ENCODE measurements around the gene CPSF4L. TPM values are rescaled to one million over a fixed set of nuclear protein-coding genes. Genes with fewer than 3 reads are reported as not detected.

CPSF4L gene
- total RNA-seq, 1 donor from 2014 or later = not detected

GRCh38 chr17:73237714-73238113 lies 24.0 kb downstream of the CPSF4L start:
- no peak for DNase-seq (ENCODE audit: low spot score in 2 of 2)
- no peak for FAIRE-seq

- DNase-seq (ENCODE audit: low spot score in 2 of 2) (no peak), FAIRE-seq (no peak)
Measured at GRCh38 chr17:73234736-73235135, 26.9 kb downstream of the CPSF4L start.

- no peak for DNase-seq (ENCODE audit: low spot score in 2 of 2)
- no peak for FAIRE-seq
Measured at GRCh38 chr17:73232587-73233373, 28.9 kb downstream of the CPSF4L start.

GRCh38 chr17:73231841-73232586 lies 29.7 kb downstream of the CPSF4L start:
- FAIRE-seq = no peak
- peak; percentile 93 to 97 for DNase-seq (ENCODE audit: low spot score in 2 of 2)

GRCh38 chr17:73231395-73231794 lies 30.3 kb downstream of the CPSF4L start:
- FAIRE-seq (no peak), DNase-seq (ENCODE audit: low spot score in 2 of 2) (no peak)

- FAIRE-seq (no peak), DNase-seq (ENCODE audit: low spot score in 2 of 2) (no peak)
Measured at GRCh38 chr17:73230088-73230487, 31.6 kb downstream of the CPSF4L start.

- FAIRE-seq (no peak), DNase-seq (ENCODE audit: low spot score in 2 of 2) (peak; percentile 42 to 55)
Measured at GRCh38 chr17:73228748-73229236, 32.9 kb downstream of the CPSF4L start.

GRCh38 chr17:73227944-73228343 lies 33.7 kb downstream of the CPSF4L start:
- DNase-seq (ENCODE audit: low spot score in 2 of 2) = no peak
- FAIRE-seq = no peak

- DNase-seq (ENCODE audit: low spot score in 2 of 2) (no peak), FAIRE-seq (no peak)
Measured at GRCh38 chr17:73227379-73227778, 34.3 kb downstream of the CPSF4L start.

GRCh38 chr17:73226556-73227172 lies 35.0 kb downstream of the CPSF4L start:
- DNase-seq (ENCODE audit: low spot score in 2 of 2) (no peak), FAIRE-seq (no peak)

GRCh38 chr17:73224663-73225305 lies 36.9 kb downstream of the CPSF4L start:
- no peak for FAIRE-seq
- no peak for DNase-seq (ENCODE audit: low spot score in 2 of 2)

GRCh38 chr17:73224237-73224636 lies 37.4 kb downstream of the CPSF4L start:
- no peak for FAIRE-seq

GRCh38 chr17:73223626-73224230 lies 38.0 kb downstream of the CPSF4L start:
- no peak for DNase-seq (ENCODE audit: low spot score in 2 of 2)
- no peak for FAIRE-seq

More at GRCh38 chr17:73224237-73224636, 37.4 kb downstream of the CPSF4L start:
- DNase-seq (ENCODE audit: low spot score in 2 of 2) = no peak

- DNase-seq (ENCODE audit: low spot score in 2 of 2) (no peak), FAIRE-seq (no peak)
Measured at GRCh38 chr17:73215447-73215846, 46.2 kb downstream of the CPSF4L start.

GRCh38 chr17:73214851-73215250 lies 46.8 kb downstream of the CPSF4L start:
- DNase-seq (ENCODE audit: low spot score in 2 of 2) = no peak
- no peak for FAIRE-seq

- FAIRE-seq (no peak), DNase-seq (ENCODE audit: low spot score in 2 of 2) (no peak)
Measured at GRCh38 chr17:73214008-73214407, 47.7 kb downstream of the CPSF4L start.

- DNase-seq (ENCODE audit: low spot score in 2 of 2) (no peak), FAIRE-seq (no peak)
Measured at GRCh38 chr17:73211745-73212144, 49.9 kb downstream of the CPSF4L start.

- FAIRE-seq (no peak), DNase-seq (ENCODE audit: low spot score in 2 of 2) (no peak)
Measured at GRCh38 chr17:73210002-73210678, 51.5 kb downstream of the CPSF4L start.

GRCh38 chr17:73209436-73209835 lies 52.2 kb downstream of the CPSF4L start:
- DNase-seq (ENCODE audit: low spot score in 2 of 2) (no peak), FAIRE-seq (no peak)

All from frontal cortex (tissue), 4 donors.